Stimulated activated naive CD8-positive, alpha-beta T cell treated with anti-CD3 and anti-CD28 coated beads, Interleukin-15, Interleukin-2, amounts not matched to agents 100 U/mL and 50 U/mL, for 24 hours (primary cell): ENCODE results near the gene TSPAN14.

ENCODE experiments used
- ATAC-seq: fragments of 150-1000 bp; cut with Tn5 transposase; one replicate; pipeline ENCODE4 v1.10.0; 2021
- DNase-seq: peaks from one replicate; pipeline ENCODE4 v3.0.0; 2021

TSPAN14 gene

GRCh38 chr10:80488539-80489066 lies 34.5 kb downstream of the TSPAN14 start:
- ATAC-seq (no peak), DNase-seq (no peak)

GRCh38 chr10:80489371-80490112 lies 35.4 kb downstream of the TSPAN14 start:
- DNase-seq: no peak
- ATAC-seq: no peak

GRCh38 chr10:80491251-80492102 lies 37.4 kb downstream of the TSPAN14 start:
- DNase-seq (no peak), ATAC-seq (no peak)

GRCh38 chr10:80492848-80493521 lies 38.9 kb downstream of the TSPAN14 start:
- ATAC-seq (no peak), DNase-seq (no peak)

- ATAC-seq: peak; percentile 64
- no peak for DNase-seq
These were observed 39.5 kb downstream of the TSPAN14 start for GRCh38 chr10:80493522-80494051.

- ATAC-seq (no peak), DNase-seq (no peak)
These were observed 42.6 kb downstream of the TSPAN14 start for GRCh38 chr10:80496555-80497172.

GRCh38 chr10:80497187-80498077 lies 43.3 kb downstream of the TSPAN14 start:
- ATAC-seq (no peak), DNase-seq (no peak)

GRCh38 chr10:80498078-80498832 lies 44.1 kb downstream of the TSPAN14 start:
- DNase-seq: no peak
- ATAC-seq: peak; percentile 4

GRCh38 chr10:80498833-80499741 lies 45.0 kb downstream of the TSPAN14 start:
- DNase-seq: peak; percentile 80
- peak; percentile 86 for ATAC-seq

GRCh38 chr10:80500572-80501380 lies 46.7 kb downstream of the TSPAN14 start:
- ATAC-seq (peak; percentile 47), DNase-seq (peak; percentile 62)

GRCh38 chr10:80501381-80501912 lies 47.3 kb downstream of the TSPAN14 start:
- DNase-seq (no peak), ATAC-seq (no peak)

GRCh38 chr10:80501913-80502521 lies 47.9 kb downstream of the TSPAN14 start:
- DNase-seq (no peak), ATAC-seq (no peak)

GRCh38 chr10:80502621-80503583 lies 48.8 kb downstream of the TSPAN14 start:
- DNase-seq (no peak), ATAC-seq (no peak)

- DNase-seq (no peak), ATAC-seq (no peak)
These were observed 49.6 kb downstream of the TSPAN14 start for GRCh38 chr10:80503584-80504157.

- DNase-seq (no peak), ATAC-seq (no peak)
These were observed 50.2 kb downstream of the TSPAN14 start for GRCh38 chr10:80504158-80504811.
